ENCODE results near the gene UPF3A. TPM values are rescaled to one million over a fixed set of nuclear protein-coding genes. Genes with fewer than 3 reads are reported as not detected.

Gene UPF3A
- total and polyA plus RNA-seq, 10 of the 15 experiments (the other 5 are each of a cell fraction or from before 2014, with no cell fraction given), result 18.6 to 61.5 (median 43.3) TPM

DNA sequence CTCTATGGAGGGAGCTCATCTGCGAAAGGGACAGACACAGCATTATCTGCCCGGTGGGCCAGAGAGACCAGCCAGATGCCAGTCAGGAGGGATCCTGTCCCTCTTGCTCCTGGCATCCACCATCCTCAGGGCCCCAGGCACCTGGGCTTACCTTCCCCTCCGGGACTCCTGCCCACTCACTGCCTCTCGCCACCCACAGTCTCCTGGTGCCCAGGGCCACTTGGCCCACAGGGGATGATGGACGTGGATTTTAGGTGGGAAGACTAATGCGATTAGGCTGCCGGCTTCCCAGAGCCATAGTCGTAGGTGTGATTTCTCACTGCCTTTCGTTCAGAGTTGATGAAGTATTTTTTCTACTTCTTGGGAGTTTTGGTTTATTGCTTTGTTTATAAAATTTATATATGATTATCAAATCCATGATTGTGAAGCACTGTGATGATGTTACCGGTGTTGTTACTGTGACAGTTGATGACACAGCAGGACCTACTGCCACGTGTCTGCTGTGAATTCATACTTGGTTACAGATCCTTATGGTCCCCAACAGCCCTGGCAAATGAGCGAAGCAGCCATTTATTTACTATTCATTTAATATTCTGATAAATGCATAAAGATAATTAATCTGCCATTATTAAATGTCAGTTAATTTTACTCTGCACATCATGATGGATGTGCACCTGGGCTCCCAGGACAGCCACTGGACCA, 18.4 kb downstream of the UPF3A start:
- H3K79me2 ChIP-seq (ENCODE audit: control insufficient read depth, insufficient read depth, low read length), result peaks cover 2% of the 10 kb centered on the region; the same call in 1 of the 2 replicates
- H3K27me3 ChIP-seq (replicated peaks in 1 of 2; ENCODE audit: control insufficient read depth in 2 of 2, insufficient read depth in 2 of 2, low read length in 1 of 2), result no peaks in the 10 kb centered on the region
- 97% methylated on average over 12 of the region's 12 CpGs for WGBS (ENCODE audit: insufficient coverage, insufficient replicate concordance, low lambda C conversion rate, missing lambda C conversion rate)
- ChIA-PET SMC1A (ENCODE audit: uncharacterized antibody, unreplicated experiment) (interaction anchor here (1.1 kb wide), 1 partner anchor 12 kb away, joined by 3 read pairs; no protein-coding TSS in a partner anchor), POLR2A (interaction anchor here (0.6 kb wide), 1 partner anchor 18 kb away, joined by 3 read pairs; the partner anchor contains the start of gene UPF3A), RAD21 (ENCODE audit: unreplicated experiment) (no interaction called here), CTCF (interaction anchor here (0.7 to 1.5 kb wide), 2 partner anchors 37 to 41 kb away, joined by 4 read pairs; no protein-coding TSS in a partner anchor)
- intact Hi-C loops (cut with micrococcal nuclease; ENCODE audit: unreplicated experiment), result no loop called here
- peaks cover 31% of the 10 kb centered on the region for H3K4me1 ChIP-seq (ENCODE audit: control insufficient read depth, insufficient read depth, low read length)
- H3K4me2 ChIP-seq (ENCODE audit: control insufficient read depth, insufficient read depth), result no peak overlapping the region
- H3K9ac ChIP-seq (ENCODE audit: control insufficient read depth, insufficient read depth, low read length), result no peak overlapping the region
- no peak overlapping the region for H2AFZ ChIP-seq (ENCODE audit: control insufficient read depth, low read depth, low read length)
- no peak for DNase-seq (ENCODE audit: low read depth, low spot score)
- BruUV-seq (replicated peaks), result no TSS peak
- H3K36me3 ChIP-seq (ENCODE audit: control insufficient read depth in 2 of 2, insufficient read depth in 2 of 2, low read length in 1 of 2), result peaks cover 14 to 36% of the 10 kb centered on the region in 2 experiments
- no peak overlapping the region for H3K27ac ChIP-seq (ENCODE audit: control insufficient read depth, insufficient read depth)
- in situ Hi-C loops (cut with MboI), result no loop called here
- FAIRE-seq, result no peak
- no peak for ATAC-seq
- no peaks in the 10 kb centered on the region for H3K9me3 ChIP-seq (replicated peaks; ENCODE audit: control insufficient read depth, insufficient read depth, low read length)
- H3K4me3 ChIP-seq, result no peak overlapping the region
- no peaks in the 10 kb centered on the region for H4K20me1 ChIP-seq (ENCODE audit: control insufficient read depth, insufficient read depth)
- TF ChIP-seq PAX5 (IDR thresholded peaks at IDR 0.05; ENCODE audit: borderline replicate concordance, low read depth, low read length) (no peak), ZNF207 (IDR thresholded peaks at IDR 0.05; ENCODE audit: borderline replicate concordance) (no peak), ZZZ3 (IDR thresholded peaks at IDR 0.05; ENCODE audit: control insufficient read depth, insufficient read length, low read depth) (no peak), LARP7 (IDR thresholded peaks at IDR 0.05) (no peak), NFYA (IDR thresholded peaks at IDR 0.05; ENCODE audit: borderline replicate concordance, low read depth, low read length) (no peak), CTCF (IDR thresholded peaks at IDR 0.05 in 2 of 3, conservative IDR thresholded peaks at IDR 0.05 in 1 of 3; ENCODE audit: control insufficient read depth in 2 of 3, extremely low read depth in 1 of 3, insufficient read depth in 1 of 3, low read depth in 3 of 3, low read length in 3 of 3) (no peak), CBX5 (IDR thresholded peaks at IDR 0.05; ENCODE audit: low read depth) (no peak)

All from GM12878 (cell line).